Hindlimb muscle (tissue), 1 donor: Measurements from ENCODE around the gene PRPH. TPM values are rescaled to one million over a fixed set of nuclear protein-coding genes. Genes with fewer than 3 reads are reported as not detected.
"Not testable (repeated sequence)": the region's sequence is repeated elsewhere in the genome, so short reads cannot be mapped to it uniquely, and the experiment has no call there.

Experiments used
- DNase-seq: peaks from one replicate; pipeline ENCODE4 v3.0.0-alpha.2; 2013
- polyA plus RNA-seq: library from polyadenylated mRNA; unstranded; fragments of 120-200 nt; gene quantifications from one replicate; pipeline ENCODE4 v1.2.1, GENCODE V29; 2013; ENCODE audit not compliant: insufficient read length

Gene PRPH
- polyA plus RNA-seq, 1 donor, result 1.4 TPM

DNA sequence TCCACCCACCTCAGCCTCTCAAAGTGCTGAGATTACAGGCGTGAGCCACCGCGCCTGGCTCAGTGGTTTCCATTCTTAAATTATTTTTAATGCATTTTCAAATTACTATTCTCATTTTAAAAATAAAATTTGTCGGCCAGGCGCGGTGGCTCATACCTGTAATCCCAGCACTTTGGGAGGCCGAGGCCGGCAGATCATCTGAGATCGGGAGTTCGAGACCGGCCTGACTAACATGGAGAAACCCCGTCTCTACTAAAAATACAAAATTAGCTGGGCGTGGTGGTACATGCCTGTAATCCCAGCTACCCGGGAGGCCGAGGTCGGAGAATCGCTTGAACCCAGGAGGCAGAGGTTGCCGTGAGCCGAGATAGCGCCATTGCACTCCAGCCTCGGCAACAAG, 38.8 kb downstream of the PRPH start:
- DNase-seq, result not testable (repeated sequence)

- no peak for DNase-seq
Observed at GRCh38 chr12:49334226-49334625, 39.3 kb downstream of the PRPH start.

DNA sequence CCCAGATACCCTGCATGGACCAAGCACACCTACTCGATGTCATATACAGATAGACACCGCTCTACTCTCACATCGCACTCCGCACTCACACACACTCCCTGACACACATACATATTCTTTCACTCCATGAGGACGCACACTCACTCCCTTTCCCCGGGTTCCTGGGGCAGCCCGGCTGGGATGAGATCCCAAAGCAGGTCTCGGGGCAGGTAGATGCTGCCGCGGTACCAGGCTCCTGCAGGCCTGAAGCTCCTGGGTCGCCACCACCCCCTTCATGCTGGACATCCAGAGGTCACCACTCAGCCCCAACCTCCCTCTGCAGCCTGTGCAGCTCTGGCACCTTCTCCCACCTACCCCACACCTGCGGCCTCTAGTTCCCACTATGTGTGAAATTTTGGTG, 39.7 kb downstream of the PRPH start:
- no peak for DNase-seq

GRCh38 chr12:49335118-49335954, 40.4 kb downstream of the PRPH start:
- no peak for DNase-seq

- no peak for DNase-seq
Observed at GRCh38 chr12:49335955-49336644, 41.2 kb downstream of the PRPH start.

GRCh38 chr12:49336645-49337584, 42.0 kb downstream of the PRPH start, which contains the start of gene C1QL4:
Gene C1QL4, minus strand, starts transcription at chr12:49337188. Its CDS starts 711 bp downstream, at chr12:49336477.
- DNase-seq, result peak; percentile 75

- no peak for DNase-seq
Observed at GRCh38 chr12:49338830-49339463, 44.0 kb downstream of the PRPH start.

DNA sequence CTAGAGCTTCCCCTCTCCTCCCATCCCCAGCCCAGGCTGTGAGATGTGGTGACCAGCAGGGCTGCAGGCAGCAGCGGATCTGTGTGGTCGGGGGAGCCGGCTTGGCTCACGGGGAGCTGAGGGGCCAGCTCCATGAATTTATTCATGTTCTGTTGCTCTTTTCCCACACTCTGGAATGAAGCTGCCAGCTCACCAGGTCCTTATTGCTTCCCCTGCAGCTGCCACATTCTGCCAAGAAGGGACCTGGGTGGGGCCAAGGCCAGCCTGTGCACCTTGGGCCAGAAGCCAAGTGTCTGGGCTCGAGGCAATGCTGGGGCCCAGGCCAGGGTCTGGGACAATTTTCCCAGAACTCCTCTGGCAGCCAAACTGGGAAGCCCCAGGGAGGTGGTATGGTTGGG, 44.5 kb downstream of the PRPH start:
- DNase-seq, result no peak

GRCh38 chr12:49340095-49340870, 45.3 kb downstream of the PRPH start:
- DNase-seq, result no peak

DNA sequence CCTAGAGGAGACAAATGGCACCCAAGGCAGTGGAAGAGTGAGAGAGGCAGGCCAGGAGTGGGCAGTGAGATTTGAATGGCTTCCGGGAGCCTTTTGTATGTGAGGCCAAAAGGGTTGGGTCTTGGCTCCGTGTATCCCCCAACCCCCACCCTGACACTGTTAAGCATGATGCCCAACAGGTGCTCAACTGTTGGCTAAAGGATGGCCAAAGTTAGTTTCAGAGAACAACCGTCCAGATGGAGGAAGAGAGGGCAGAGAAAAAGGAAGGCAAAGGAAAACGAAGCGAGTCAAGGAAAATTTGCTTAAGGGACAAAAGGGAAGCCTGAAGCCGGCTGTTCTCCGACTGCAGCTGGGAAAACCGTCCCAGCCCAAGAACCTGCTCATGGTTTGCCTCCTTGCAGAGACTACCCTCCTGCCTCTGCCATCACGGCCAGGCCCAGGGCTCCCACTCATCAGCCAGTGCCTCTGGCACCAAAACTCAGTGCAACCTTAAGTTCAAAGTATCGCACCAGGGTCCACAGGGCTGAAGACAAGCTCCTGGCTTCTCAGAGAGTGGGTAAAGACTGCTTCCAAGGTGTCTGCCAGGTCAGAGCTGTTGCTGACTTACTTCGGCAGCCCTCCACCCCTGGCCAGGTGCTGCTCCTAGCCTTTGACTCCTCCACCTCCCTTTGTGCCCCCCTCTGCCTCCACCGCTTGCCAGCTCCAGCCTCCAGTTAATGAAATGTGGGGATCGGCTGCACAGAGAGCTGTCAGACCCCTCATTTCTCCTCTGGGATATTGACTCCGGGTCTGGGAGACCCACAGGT, 46.2 kb downstream of the PRPH start:
- no peak for DNase-seq

DNA sequence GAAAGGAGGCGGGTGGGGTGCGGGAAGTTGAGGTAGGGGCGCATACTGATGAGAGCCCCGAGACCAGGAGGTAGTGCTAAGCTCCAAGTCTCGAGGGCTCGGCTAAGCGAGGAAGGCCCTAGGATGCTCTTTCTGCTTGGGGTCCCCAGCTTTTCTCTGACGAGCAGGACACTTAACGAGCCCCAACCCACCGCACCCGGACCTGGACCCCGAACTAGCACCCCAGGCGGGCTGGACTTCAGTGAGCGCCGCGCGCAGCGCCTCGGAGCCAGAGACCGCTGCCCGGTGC, 46.8 kb downstream of the PRPH start:
- no peak for DNase-seq

GRCh38 chr12:49342066-49342913, 47.3 kb downstream of the PRPH start:
- peak; percentile 62 for DNase-seq

- DNase-seq, result no peak
Observed at GRCh38 chr12:49342914-49343731, 48.2 kb downstream of the PRPH start.

DNA sequence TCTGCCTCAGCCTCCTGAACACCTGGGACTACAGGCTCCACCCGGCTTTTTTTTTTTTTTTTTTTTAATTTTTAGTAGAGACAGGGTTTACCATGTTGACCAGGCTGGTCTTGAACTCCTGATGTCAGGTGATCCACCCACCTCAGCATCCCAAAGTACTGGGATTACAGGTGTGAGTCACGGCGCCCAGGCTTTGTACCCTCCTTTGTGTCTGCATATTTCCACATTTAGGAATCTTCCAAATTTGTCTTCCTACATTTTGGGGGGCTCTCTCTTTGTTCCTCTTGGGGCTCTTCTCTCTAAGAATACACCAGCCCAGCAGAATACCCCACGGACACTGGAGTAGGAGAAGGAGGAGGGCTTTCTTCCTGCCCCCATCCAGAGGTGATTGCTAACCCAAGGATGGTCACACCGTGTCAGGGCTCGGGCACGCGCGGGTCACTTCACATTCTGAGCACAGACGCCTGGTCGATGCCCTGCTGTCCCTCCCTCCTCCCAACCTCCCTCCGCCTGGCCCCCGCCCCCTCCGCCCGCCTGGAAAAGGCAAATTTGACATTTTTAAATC, 49.6 kb downstream of the PRPH start:
- DNase-seq, result no peak

DNA sequence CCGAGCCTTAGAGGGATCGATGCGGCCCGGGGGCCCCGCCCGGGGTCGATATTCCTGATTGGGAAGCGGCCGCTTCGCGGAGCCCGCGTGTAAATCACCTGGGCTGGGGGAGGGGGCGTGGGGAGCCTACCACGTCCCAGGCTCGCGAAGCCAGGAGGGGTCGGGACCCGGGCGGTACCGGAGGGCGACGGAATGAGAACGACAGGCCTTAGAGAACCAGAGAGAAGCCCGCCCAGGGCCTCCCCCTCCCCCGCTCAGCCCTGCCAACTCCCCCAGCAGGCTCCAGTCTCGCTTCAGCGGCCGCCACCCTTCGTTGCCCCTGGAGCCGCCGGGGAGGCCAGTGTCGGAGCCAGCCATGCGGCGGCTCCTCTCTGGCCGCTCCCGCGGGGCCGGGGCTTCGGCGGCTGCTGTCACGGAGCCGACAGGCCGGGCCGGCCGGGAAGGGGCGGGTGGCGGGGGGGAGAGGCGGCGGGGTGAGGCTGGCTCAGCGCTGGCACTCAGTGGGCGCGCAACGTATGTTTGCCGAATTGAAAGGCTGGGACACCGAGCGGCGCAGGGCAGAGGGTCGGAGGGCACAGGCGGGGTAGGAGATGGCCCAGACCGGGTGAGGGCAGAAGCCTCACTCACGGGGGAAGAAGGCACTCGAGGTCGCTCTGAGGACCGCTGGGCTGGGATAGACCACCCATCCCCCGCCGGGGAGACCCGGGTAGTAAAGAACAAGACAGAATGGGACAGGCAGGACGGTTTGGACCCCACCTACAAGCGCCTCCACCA, 50.3 kb downstream of the PRPH start:
- no peak for DNase-seq

- DNase-seq, result no peak
Observed at GRCh38 chr12:49345825-49346658, 51.1 kb downstream of the PRPH start.
